PC-9 (cell line): ENCODE data around the gene TBC1D8. TPM values are rescaled to one million over a fixed set of nuclear protein-coding genes. Genes with fewer than 3 reads are reported as not detected.

ENCODE experiments used
- BruUV-seq: library from RNA; stranded (reverse); fragments of 400-500 nt; replicated peaks from 2 replicates; lab custom pipeline; 2021; lab: Mats Ljungman, UMichigan
- CTCF ChIA-PET: fragments of 300-600 bp; sonication (Branson Sonifier 250); formaldehyde crosslinking; loops from one replicate; lab custom pipeline; 2022; ENCODE audit warnings: antibody characterized with exemption; lab: Charles Lee
- POLR2A ChIA-PET: fragments of 300-600 bp; sonication (Branson Sonifier 250); formaldehyde crosslinking; loops from one replicate; lab custom pipeline; 2022; ENCODE audit warnings: antibody characterized with exemption; ENCODE audit not compliant: unreplicated experiment; lab: Charles Lee
- DNase-seq, 2 experiments: peaks; one replicate each; pipeline versions ENCODE4 v3.0.0 to v3.0.0-alpha.2; 2015 to 2022; ENCODE audit warnings: mixed read lengths in 1 of 2
- H2AFZ ChIP-seq: fragments of 200-600 bp; sonication (generic); 2 replicates; pipeline ENCODE4 v1.8.1; 2017; ENCODE audit warnings: antibody characterized with exemption
- H3F3A ChIP-seq: fragments of 200-600 bp; sonication (generic); 2 replicates; pipeline ENCODE4 v1.8.1; 2017; ENCODE audit warnings: antibody characterized with exemption, mild to moderate bottlenecking, low read depth; ENCODE audit not compliant: insufficient read depth
- H3K27ac ChIP-seq: fragments of 200-600 bp; sonication (generic); 2 replicates; pipeline ENCODE4 v1.6.1; 2016; ENCODE audit warnings: mixed run types
- H3K27me3 ChIP-seq: fragments of 200-600 bp; sonication (generic); 2 replicates; pipeline ENCODE4 v1.6.1; 2016; ENCODE audit warnings: low read depth, mixed run types; ENCODE audit not compliant: insufficient read depth
- H3K36me3 ChIP-seq: fragments of 200-600 bp; sonication (generic); 2 replicates; pipeline ENCODE4 v1.6.1; 2016; ENCODE audit warnings: low read depth, mixed run types
- H3K4me1 ChIP-seq: fragments of 200-600 bp; sonication (generic); replicated peaks from 2 replicates; pipeline ENCODE4 v1.6.1; 2016; ENCODE audit warnings: mixed run types; ENCODE audit not compliant: insufficient read depth
- H3K4me2 ChIP-seq: fragments of 200-600 bp; sonication (generic); 2 replicates; pipeline ENCODE4 v1.6.1; 2017; ENCODE audit warnings: mixed run types
- H3K4me3 ChIP-seq: fragments of 200-600 bp; sonication (generic); 2 replicates; pipeline ENCODE4 v1.6.1; 2016; ENCODE audit warnings: mixed run types
- H3K79me2 ChIP-seq: fragments of 200-600 bp; sonication (generic); 2 replicates; pipeline ENCODE4 v1.6.1; 2017; ENCODE audit warnings: low read depth, mixed run types
- H3K9me2 ChIP-seq: fragments of 200-600 bp; sonication (generic); 2 replicates; pipeline ENCODE4 v1.8.1; 2017; ENCODE audit warnings: mild to moderate bottlenecking; ENCODE audit not compliant: insufficient read depth
- H3K9me3 ChIP-seq: fragments of 200-600 bp; sonication (generic); 2 replicates; pipeline ENCODE4 v1.8.1; 2016; ENCODE audit warnings: low read depth; ENCODE audit not compliant: insufficient read depth
- H4K20me1 ChIP-seq: fragments of 200-600 bp; sonication (generic); 2 replicates; pipeline ENCODE4 v1.8.1; 2017; ENCODE audit not compliant: insufficient read depth
- CTCF ChIP-seq: fragments of 200-600 bp; sonication (generic); conservative IDR thresholded peaks from 2 replicates; pipeline ENCODE4 v1.6.1; 2017; ENCODE audit warnings: mixed run types, antibody characterized with exemption, mild to moderate bottlenecking, moderate library complexity
- EZH2 ChIP-seq: fragments of 200-600 bp; sonication (generic); IDR thresholded peaks from 2 replicates; pipeline ENCODE4 v1.8.0; 2017; ENCODE audit warnings: antibody characterized with exemption, low read depth
- intact Hi-C: fragments of 100-400 bp; cut with micrococcal nuclease; formaldehyde crosslinking; loops from one replicate; pipeline ENCODE4 v1.10.0; 2022; ENCODE audit not compliant: unreplicated experiment
- total RNA-seq: library from RNA; stranded (reverse); gene quantifications from 2 replicates; pipeline ENCODE4 v1.2.3, GENCODE V29; 2021

Gene TBC1D8
- total RNA-seq, 1 experiment from 2014 or later = 25.2 TPM

GRCh38 chr2:101119431-101119830, 31.8 kb downstream of the TBC1D8 start:
- intact Hi-C loops = no loop called here
- Histone ChIP-seq H3F3A (peaks cover 60% of the 10 kb centered on the region), H3K4me2 (peak overlapping the region; percentile 54), H3K4me3 (no peak overlapping the region), H3K36me3 (peaks cover 9% of the 10 kb centered on the region; the same call in 1 of the 2 replicates), H4K20me1 (no peaks in the 10 kb centered on the region), H3K27ac (peak overlapping the region; percentile 84), H3K9me2 (no peaks in the 10 kb centered on the region), H3K27me3 (no peaks in the 10 kb centered on the region), H3K4me1 (peaks cover 93% of the 10 kb centered on the region), H3K79me2 (peaks cover 98% of the 10 kb centered on the region), H3K9me3 (no peaks in the 10 kb centered on the region), H2AFZ (no peak overlapping the region)
- peak in 1 of 2 experiments; percentile 16 for DNase-seq
- CTCF ChIA-PET = interaction anchor here (0.5 to 0.6 kb wide), 2 partner anchors 86 to 1349 kb away, joined by 3 to 6 read pairs; no protein-coding TSS in a partner anchor
- BruUV-seq = no TSS peak
- POLR2A ChIA-PET = interaction anchor here (0.6 kb wide), 1 partner anchor 13 kb away, joined by 3 read pairs; no protein-coding TSS in a partner anchor
- TF ChIP-seq CTCF = no peak
- no peak for TF ChIP-seq EZH2

- no peaks in the 10 kb centered on the region for H4K20me1 ChIP-seq
- peak in 1 of 2 experiments; percentile 48 for DNase-seq
- H3K27me3 ChIP-seq = no peaks in the 10 kb centered on the region
- no peaks in the 10 kb centered on the region for H3K9me2 ChIP-seq
- no peak overlapping the region for H2AFZ ChIP-seq
- no peak overlapping the region for H3K27ac ChIP-seq
- H3K4me1 ChIP-seq = peaks cover 93% of the 10 kb centered on the region
- intact Hi-C loops = no loop called here
- H3K4me2 ChIP-seq = peak overlapping the region; percentile 15; the same call in 1 of the 2 replicates
- CTCF ChIA-PET = no interaction called here
- H3K79me2 ChIP-seq = peaks cover 85% of the 10 kb centered on the region
- peaks cover 66% of the 10 kb centered on the region for H3F3A ChIP-seq
- H3K36me3 ChIP-seq = no peaks in the 10 kb centered on the region
- POLR2A ChIA-PET = interaction anchor here (0.7 kb wide), 1 partner anchor 371 kb away, joined by 4 read pairs; no protein-coding TSS in a partner anchor
- H3K9me3 ChIP-seq = no peaks in the 10 kb centered on the region
- TF ChIP-seq EZH2 (no peak), CTCF (no peak)
- BruUV-seq = no TSS peak
- H3K4me3 ChIP-seq = no peak overlapping the region
Observed at GRCh38 chr2:101116841-101117552, 34.2 kb downstream of the TBC1D8 start.

- BruUV-seq = no TSS peak
- intact Hi-C loops = no loop called here
- ChIA-PET POLR2A (interaction anchor here (0.7 kb wide), 1 partner anchor 371 kb away, joined by 4 read pairs; no protein-coding TSS in a partner anchor), CTCF (no interaction called here)
- Histone ChIP-seq H3K4me1 (peaks cover 93% of the 10 kb centered on the region), H3K9me3 (no peaks in the 10 kb centered on the region), H3K4me3 (no peak overlapping the region), H3F3A (peaks cover 69% of the 10 kb centered on the region), H2AFZ (no peak overlapping the region), H4K20me1 (no peaks in the 10 kb centered on the region), H3K4me2 (no peak overlapping the region), H3K36me3 (peaks cover under 1% of the 10 kb centered on the region; the same call in 1 of the 2 replicates), H3K27ac (peak overlapping the region; percentile 88; the same call in 1 of the 2 replicates), H3K9me2 (no peaks in the 10 kb centered on the region), H3K27me3 (no peaks in the 10 kb centered on the region), H3K79me2 (peaks cover 85% of the 10 kb centered on the region)
- no peak for DNase-seq
- no peak for TF ChIP-seq EZH2
- TF ChIP-seq CTCF = no peak
Observed at GRCh38 chr2:101116348-101116747, 34.8 kb downstream of the TBC1D8 start.
